GM11168 (cell line): Measurements from ENCODE around the gene FARS2.

Source experiments
- in situ Hi-C: fragments of 300-500 bp; cut with MboI; formaldehyde crosslinking; loops from one replicate; pipeline ENCODE4 v1.12.0; 2022; ENCODE audit warnings: low sequenced_read_pairs; ENCODE audit not compliant: unreplicated experiment

FARS2 gene

GRCh38 chr6:5763407-5763806 lies 502.1 kb downstream of the FARS2 start:
- in situ Hi-C loops = no loop called here

- in situ Hi-C loops = no loop called here
These were observed 502.6 kb downstream of the FARS2 start for GRCh38 chr6:5763871-5764270.

GRCh38 chr6:5764401-5764955 lies 503.2 kb downstream of the FARS2 start:
- in situ Hi-C loops = no loop called here

- in situ Hi-C loops = no loop called here
These were observed 503.9 kb downstream of the FARS2 start for GRCh38 chr6:5765141-5765760.

GRCh38 chr6:5766260-5766659 lies 504.9 kb downstream of the FARS2 start:
- in situ Hi-C loops = no loop called here

GRCh38 chr6:5767471-5767870 lies 506.2 kb downstream of the FARS2 start:
- in situ Hi-C loops = no loop called here

- in situ Hi-C loops = no loop called here
These were observed 509.9 kb downstream of the FARS2 start for GRCh38 chr6:5771211-5771610.

GRCh38 chr6:5771759-5772390 lies 510.6 kb downstream of the FARS2 start:
- in situ Hi-C loops = no loop called here

GRCh38 chr6:5772408-5773120 lies 511.3 kb downstream of the FARS2 start:
- in situ Hi-C loops = no loop called here

GRCh38 chr6:5776104-5776503 lies 514.8 kb downstream of the FARS2 start:
- in situ Hi-C loops = no loop called here

GRCh38 chr6:5776706-5777390 lies 515.5 kb downstream of the FARS2 start:
- in situ Hi-C loops = no loop called here

- in situ Hi-C loops = no loop called here
These were observed 517.1 kb downstream of the FARS2 start for GRCh38 chr6:5778317-5778857.

- in situ Hi-C loops = no loop called here
These were observed 517.6 kb downstream of the FARS2 start for GRCh38 chr6:5778906-5779305.

- in situ Hi-C loops = no loop called here
These were observed 519.7 kb downstream of the FARS2 start for GRCh38 chr6:5781019-5781418.

- in situ Hi-C loops = no loop called here
These were observed 520.7 kb downstream of the FARS2 start for GRCh38 chr6:5781966-5782556.

GRCh38 chr6:5782783-5783547 lies 521.7 kb downstream of the FARS2 start:
- in situ Hi-C loops = no loop called here

- in situ Hi-C loops = no loop called here
These were observed 522.3 kb downstream of the FARS2 start for GRCh38 chr6:5783584-5784089.

GRCh38 chr6:5785249-5785648 lies 523.9 kb downstream of the FARS2 start:
- in situ Hi-C loops = no loop called here

GRCh38 chr6:5786321-5786968 lies 525.1 kb downstream of the FARS2 start:
- in situ Hi-C loops = no loop called here
